HG03457 (cell line): ENCODE data around the gene FOSL1.
"Not testable (repeated sequence)": the region's sequence is repeated elsewhere in the genome, so short reads cannot be mapped to it uniquely, and the experiment has no call there.

Experiments used
- ATAC-seq: cut with Tn5 transposase; IDR thresholded peaks from one replicate; pipeline ENCODE4 v1.9.1; 2021; ENCODE audit warnings: moderate number of reproducible peaks; ENCODE audit not compliant: unreplicated experiment

FOSL1 gene

DNA sequence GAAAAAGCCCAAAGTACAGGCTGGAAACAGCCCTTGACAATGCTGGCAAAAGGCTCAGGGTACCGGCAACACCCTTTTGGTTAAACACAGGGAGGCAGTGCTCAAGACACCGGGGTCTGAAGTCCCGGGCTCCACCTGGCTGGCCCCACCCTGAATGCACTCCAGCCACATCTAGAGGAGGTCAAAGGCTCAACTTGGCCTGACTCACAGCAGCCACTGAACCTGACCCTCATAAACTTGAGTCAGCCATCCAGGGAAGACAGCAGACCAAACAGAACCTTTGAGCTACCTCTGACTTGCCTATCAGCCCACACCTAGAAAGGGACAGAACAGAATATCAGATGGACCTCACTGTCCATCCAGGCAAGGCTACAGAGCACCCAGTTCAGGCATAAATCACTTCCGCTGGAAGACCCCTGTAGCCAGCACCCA lies 46.0 kb downstream of the FOSL1 start:
- no peak for ATAC-seq

DNA sequence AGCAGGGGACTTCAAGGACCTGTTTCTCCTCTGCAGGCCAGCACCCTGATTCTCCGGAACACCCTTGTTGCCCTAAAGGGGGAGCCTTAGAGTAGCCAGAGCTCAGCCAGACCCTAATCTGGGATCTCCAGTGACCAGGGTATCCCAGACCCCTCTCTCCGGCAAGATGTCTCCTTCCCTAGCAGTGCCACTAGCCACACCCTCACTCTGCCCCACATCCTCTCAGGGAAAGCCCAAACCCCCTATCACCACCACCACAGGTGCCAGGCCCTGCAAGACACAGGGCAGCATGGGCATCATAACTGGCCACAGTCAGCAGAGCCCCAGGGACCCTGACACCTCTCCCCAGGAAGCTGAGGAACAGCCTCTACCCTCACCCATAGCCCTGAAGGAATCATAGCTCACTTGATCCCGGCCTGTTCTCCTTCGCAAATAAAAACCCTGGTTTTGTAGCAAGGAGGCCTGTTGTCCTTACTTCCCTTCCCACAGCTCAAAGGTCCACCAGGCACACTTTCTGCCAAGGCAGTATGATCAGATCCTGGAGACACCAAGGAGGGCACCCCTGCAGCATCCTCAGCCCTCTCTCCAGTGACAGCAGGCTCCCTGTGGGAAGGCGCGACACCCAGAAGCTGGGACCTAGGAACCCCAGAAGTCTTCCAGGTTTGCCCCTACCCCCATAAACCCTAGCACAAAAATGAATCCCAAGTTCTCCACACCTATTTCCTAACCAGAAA lies 46.8 kb downstream of the FOSL1 start:
- ATAC-seq, result no peak

DNA sequence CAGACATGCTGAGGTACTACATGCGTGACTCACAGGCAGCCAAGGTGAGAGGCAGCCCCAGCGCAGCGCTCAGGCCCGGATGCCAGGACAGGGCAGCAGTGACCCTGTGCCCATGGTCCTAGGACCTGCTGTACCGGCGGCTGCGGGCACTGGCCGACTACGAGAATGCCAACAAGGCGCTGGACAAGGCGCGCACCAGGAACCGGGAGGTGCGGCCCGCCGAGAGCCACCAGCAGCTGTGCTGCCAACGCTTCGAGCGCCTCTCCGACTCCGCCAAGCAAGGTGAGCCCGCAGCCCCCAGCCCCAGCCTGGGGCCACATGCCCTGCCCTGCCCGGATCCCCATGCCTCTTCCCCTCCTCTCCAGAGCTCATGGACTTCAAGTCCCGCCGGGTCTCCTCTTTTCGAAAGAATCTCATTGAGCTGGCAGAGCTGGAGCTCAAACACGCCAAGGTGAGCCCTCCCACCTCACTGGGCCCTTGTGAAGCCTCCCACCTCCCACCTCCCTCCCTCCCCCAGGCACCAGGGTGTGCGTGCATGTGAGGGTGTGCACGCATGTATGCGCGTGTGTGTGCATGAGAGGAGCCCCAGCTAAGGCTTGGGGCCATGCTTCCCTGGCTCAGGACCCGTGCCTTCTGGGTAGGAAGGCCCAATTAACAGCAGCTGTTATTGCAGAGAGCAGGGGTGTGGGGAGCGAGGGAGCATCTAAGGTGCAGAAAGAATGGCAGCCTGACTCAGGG lies 47.5 kb downstream of the FOSL1 start:
- ATAC-seq, result no peak

DNA sequence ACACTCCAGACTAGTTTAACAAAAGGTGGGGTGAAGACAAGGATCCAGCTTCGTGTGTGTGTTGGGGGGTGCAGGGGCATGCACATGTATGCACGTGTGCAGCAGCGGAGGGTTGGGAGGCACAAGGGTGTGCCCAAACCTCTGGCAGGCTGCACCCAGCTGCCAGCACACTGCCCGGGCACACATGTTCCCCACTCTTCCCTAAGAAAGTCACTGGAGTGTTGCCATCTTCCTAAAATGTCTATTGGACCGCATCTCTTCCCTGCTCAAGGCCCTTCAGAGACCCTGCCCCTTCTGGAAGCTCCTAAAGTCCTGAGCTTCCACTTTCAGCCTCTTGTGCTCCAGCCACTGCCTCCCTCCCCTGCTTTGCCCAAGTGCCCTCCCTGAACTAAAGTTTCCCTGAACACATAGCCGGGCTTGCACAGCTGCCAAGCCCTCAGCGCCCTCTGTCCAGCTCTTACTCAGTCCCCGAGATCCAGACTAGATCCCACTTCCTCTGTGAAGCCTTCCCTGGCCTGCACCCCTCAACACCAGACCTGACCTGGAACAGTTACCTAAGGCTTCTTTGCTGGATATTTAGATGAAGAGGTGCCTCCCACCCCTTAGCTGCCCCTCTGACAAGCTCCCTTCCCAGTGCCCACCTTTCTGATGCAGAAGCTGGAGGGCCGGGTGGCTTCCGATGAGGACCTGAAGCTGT lies 48.2 kb downstream of the FOSL1 start:
- no peak for ATAC-seq

DNA sequence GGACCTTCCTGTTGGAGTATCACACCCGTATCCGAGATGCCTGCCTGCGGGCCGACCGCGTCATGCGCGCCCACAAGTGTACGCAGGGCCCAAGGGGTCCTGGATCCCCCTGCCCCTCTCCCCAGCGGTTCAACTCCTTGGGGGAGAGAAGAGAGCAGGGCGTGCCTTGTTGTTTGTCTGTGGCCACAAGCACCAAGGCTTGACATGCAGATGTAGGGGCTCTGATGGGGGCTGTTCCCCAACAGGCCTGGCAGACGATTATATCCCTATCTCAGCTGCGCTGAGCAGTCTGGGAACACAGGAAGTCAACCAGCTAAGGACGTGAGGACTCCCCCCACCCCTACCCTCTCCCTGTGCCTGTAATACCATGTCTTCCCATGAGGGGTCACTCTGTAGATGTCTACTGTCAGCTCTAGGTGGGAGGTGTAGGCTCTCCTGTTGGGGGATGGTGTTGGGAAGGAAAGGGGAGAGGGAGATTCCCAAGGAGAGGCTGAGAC lies 49.1 kb downstream of the FOSL1 start:
- no peak for ATAC-seq

DNA sequence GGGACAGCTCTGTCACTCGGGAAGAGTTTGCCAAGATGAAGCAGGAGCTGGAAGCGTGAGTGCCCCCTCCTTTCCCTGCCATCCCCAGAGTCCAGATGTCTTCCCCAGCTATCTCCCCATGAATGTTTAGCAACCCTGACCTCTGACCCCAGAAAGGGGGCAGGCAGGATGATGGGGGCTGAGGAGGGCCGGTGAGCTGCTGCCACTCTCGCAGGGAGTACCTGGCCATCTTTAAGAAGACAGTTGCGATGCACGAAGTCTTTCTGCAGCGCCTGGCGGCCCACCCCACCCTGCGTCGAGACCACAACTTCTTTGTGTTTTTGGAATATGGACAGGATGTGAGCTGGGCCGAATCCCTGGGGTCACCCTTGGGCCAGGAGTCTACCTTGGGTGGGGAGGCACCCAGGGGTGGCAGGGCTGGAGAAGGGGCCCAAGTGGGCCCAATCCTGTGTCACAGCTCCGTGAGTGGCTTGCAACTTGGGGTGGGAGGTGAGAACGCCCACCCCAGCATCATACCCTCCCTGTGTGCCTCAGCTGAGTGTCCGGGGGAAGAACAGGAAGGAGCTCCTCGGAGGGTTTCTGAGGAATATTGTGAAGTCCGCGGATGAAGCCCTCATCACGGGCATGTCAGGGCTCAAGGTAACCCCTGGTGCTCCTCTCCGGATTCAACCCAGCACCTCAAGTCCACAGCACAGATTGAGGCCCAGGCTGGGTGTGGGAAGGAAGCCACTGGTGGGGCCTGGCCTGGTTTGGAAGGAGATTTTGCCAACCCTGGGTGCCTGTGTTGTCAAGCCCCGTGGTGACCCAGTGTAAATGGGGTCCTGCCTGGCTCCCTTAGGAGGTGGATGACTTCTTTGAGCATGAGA lies 49.7 kb downstream of the FOSL1 start:
- no peak for ATAC-seq

DNA sequence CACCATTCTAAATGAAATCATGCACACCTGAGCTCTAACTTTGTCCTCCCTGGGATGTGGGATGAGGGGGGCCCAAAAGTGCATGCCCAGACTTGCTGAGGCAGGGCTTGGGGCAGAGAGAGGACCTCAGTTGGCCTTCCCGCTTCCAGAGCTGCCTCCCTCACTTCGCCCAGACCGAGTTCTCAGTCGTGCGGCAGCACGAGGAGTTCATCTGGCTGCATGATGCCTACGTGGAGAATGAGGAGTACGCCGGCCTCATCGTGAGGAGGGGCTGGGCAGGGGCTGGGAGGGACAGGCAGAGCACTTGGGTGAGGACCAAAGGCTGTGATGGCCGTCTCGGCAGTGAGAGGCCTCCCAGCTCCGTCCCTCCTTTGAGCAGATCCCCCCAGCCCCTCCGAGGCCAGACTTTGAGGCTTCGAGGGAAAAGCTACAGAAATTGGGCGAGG lies 50.4 kb downstream of the FOSL1 start:
- ATAC-seq, result no peak

DNA sequence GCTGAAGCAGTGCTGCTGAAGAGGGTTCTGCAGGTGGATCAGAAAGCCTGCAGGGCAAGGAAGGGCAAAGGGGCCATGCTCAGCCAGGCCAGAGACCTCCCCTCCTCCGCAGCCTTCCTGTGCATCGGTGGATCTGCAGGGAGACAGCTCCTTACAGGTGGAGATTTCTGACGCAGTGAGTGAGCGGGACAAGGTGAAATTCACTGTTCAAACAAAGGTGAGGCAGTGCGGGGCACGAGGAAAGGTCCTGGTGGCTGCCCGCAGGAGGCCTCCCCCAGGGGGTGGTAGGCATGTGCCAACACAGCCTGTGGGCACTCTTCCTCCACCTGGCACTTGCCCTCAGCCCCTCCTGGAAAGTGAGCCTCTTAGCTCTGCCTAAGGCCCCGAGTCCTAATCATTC lies 50.8 kb downstream of the FOSL1 start:
- ATAC-seq, result no peak

DNA sequence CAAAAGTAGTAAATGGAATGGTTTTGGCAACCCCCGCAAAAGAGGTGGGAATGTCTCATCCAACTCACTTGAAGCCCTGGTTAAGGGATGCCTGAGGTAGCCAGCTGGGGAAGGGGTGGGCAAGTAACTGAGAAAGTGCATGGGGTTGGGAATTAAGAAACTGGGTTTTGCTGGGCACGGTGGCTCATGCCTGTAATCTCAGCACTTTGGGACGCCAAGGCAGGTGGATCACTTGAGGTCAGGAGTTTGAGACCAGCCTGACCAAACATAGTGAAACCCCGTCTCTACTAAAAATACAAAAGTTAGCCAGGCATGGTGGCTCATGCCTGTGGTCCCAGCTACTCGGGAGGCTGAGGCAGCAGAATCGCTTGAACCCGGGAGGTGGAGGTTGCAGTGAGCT lies 51.5 kb downstream of the FOSL1 start:
- not testable (repeated sequence) for ATAC-seq

DNA sequence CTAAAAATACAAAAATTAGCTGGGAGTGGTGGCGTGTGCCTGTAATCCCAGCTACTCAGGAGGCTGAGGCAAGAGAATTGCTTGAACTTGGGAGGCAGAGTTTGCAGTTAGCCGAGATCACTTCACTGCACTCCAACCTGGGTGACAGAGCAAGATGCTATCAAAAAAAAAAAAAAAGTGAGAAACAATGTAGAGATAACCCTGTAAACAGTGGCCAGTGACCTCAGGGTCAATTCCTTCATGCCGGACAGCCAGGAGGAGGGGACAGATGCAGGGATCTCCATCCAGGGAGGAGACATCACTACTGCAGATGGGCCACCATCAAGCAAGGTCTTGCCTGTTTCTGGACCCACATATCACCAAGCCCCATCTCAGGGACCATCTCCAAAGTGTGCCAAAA lies 52.4 kb downstream of the FOSL1 start:
- ATAC-seq, result no peak

DNA sequence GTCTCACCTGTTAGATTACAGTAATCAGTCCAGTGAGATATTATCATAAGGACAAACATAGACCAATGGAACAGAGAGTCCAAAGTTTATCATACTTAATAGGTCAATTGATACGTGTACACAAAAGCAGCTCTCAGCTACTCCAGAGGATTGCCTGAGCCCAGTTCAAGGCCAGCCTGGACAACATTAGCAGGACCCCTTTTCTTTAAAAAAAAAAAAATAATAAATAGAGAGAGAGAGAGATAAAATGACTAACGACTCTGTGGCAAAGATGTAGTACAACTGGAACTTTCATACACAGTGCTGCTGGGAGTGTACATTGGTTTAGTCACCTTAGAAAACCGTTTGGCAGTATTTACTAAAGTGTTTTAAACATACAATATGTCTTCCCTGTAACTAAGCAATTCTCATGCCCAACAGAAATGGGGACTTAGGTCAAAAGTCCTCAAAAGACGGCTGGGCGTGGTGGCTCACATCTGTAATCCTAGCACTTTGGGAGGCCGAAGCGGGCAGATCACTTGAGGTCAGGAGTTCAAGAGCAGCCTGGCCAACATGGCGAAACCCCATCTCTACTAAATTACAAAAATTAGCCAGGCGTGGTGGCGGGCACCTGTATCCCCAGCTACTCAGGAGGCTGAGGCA lies 55.8 kb downstream of the FOSL1 start:
- no peak for ATAC-seq

DNA sequence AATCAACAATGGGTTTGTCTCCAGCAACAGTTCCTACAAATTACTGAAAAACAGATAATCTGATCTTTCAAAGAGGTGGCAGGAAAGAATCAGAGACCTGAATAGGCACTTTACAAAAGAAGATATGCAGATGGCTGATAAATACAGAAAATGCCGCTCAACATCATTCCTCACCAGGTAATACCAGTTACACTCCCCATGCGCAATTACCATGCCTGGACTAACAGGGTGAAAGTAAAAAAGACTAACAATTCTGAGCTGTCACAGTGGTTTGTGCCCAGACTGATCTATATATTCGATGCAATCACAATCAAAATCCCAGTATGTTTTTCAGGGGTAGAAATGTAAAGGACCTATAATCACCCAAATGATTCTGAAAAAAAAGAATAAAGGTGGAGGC lies 56.4 kb downstream of the FOSL1 start:
- ATAC-seq, result no peak

DNA sequence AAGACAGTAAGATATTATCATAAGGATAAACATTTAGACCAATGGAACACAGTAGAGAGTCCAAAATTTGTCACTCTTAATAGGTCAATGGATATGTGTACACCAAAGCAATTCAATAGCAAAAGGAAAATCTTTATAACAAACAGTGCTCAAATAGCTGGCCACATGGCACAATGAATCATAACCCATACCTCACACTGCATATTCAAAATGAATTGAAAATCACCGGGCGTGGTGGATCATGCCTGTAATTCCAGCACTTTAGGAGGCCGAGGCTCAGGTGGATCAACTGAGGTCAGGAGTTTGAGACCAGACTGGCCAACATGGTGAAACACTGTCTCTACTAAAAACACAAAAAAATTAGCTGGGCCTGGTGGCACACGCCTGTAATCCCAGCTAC lies 58.0 kb downstream of the FOSL1 start:
- ATAC-seq, result no peak
